SH-SY5Y (cell line): ENCODE results near the gene COL6A3.

Experiments
- GATA2 ChIP-seq: IDR thresholded peaks from 2 replicates; pipeline ENCODE4 v1.6.1; 2011; ENCODE audit warnings: mild to moderate bottlenecking, low read depth, low read length
- GATA3 ChIP-seq: IDR thresholded peaks from 2 replicates; pipeline ENCODE4 v1.6.1; 2011; ENCODE audit warnings: low read depth, mild to moderate bottlenecking, low read length, moderate library complexity

DNA sequence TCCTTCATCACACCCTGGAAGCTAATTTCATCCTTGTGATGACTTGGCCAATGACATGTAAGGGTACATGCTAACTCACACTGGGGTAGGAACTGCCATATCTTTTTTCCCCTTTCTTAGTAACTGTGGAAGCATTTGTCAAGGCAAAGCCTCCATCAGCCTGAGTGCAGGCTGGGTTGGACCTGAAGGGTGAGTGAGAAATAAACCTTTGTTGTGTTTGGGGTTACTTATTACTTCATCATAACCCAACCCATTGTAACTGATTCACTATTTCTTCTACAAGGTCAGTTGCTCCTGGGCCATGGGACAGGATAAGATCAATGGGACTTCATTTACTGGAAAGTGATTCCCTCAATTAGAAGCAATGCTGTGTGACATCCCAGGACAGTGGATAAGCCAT is 108.4 kb downstream of the COL6A3 start:
- TF ChIP-seq GATA2: no peak
- TF ChIP-seq GATA3: no peak
